Adrenal gland (tissue), 5 donors: Measurements from ENCODE around the gene SLC17A4.

Experiments
- POLR2A ChIP-seq, 2 donors: fragments of 450-650 bp; IDR thresholded peaks; one replicate each; pipeline ENCODE4 v1.6.1; 2017; ENCODE audit warnings: antibody characterized with exemption in 2 of 2, mild to moderate bottlenecking in 2 of 2, moderate library complexity in 1 of 2
- TF ChIP-seq, protein P1 (sequence below), 6 experiments: fragments of 450-650 bp in 4 of 6; fragments of 200-600 bp in 2 of 6; sonication (generic) in 1 of 6; IDR thresholded peaks; 1 replicate in 5 of 6; 2 replicates in 1 of 6; pipeline versions ENCODE4 v1.5.1 to v1.8.0; 2016 to 2021; ENCODE audit warnings: antibody characterized with exemption in 6 of 6, mild to moderate bottlenecking in 2 of 6, moderate library complexity in 1 of 6
- donor health status: DM: no; HTN: no; CAD: no.

DNA sequence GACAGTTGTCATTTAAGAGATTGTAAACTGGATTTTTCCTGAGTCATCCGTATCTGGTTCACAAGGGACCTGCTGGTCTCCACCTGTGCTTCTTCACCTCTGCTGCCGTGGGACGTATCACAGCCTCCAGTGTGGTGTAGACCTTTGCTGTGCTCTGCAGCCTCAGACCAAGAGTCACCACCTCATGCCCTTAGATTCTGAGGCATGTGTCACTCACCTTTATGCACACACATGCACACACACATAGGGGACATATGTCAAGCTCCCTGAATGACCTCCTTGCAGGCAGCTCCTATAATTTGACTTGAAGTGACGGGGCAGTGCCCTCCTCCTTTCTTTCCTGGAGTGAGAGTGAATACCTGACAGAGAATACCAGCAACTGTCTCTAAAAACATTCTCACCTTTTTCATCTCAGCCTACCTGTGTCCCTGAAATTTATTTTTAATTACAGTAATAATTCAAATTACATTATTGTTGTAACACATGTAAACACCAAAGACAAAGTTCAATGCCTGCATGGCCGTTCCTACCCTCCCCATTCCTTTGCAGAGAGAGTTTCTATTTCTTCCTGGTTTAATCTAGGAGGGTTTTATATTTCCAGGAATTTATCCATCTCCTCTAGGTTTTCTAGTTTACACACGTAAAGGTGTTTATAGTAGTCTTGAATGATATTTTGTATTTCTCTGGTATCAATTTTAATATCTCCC lies 3.5 kb downstream of the SLC17A4 start:
- TF ChIP-seq, protein P1, sequence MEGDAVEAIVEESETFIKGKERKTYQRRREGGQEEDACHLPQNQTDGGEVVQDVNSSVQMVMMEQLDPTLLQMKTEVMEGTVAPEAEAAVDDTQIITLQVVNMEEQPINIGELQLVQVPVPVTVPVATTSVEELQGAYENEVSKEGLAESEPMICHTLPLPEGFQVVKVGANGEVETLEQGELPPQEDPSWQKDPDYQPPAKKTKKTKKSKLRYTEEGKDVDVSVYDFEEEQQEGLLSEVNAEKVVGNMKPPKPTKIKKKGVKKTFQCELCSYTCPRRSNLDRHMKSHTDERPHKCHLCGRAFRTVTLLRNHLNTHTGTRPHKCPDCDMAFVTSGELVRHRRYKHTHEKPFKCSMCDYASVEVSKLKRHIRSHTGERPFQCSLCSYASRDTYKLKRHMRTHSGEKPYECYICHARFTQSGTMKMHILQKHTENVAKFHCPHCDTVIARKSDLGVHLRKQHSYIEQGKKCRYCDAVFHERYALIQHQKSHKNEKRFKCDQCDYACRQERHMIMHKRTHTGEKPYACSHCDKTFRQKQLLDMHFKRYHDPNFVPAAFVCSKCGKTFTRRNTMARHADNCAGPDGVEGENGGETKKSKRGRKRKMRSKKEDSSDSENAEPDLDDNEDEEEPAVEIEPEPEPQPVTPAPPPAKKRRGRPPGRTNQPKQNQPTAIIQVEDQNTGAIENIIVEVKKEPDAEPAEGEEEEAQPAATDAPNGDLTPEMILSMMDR (IDR thresholded peaks at IDR 0.05) = no peak
- no peak for TF ChIP-seq POLR2A (IDR thresholded peaks at IDR 0.05)
